Measurements from ENCODE around the gene POGLUT2.

The POGLUT2 gene

DNA sequence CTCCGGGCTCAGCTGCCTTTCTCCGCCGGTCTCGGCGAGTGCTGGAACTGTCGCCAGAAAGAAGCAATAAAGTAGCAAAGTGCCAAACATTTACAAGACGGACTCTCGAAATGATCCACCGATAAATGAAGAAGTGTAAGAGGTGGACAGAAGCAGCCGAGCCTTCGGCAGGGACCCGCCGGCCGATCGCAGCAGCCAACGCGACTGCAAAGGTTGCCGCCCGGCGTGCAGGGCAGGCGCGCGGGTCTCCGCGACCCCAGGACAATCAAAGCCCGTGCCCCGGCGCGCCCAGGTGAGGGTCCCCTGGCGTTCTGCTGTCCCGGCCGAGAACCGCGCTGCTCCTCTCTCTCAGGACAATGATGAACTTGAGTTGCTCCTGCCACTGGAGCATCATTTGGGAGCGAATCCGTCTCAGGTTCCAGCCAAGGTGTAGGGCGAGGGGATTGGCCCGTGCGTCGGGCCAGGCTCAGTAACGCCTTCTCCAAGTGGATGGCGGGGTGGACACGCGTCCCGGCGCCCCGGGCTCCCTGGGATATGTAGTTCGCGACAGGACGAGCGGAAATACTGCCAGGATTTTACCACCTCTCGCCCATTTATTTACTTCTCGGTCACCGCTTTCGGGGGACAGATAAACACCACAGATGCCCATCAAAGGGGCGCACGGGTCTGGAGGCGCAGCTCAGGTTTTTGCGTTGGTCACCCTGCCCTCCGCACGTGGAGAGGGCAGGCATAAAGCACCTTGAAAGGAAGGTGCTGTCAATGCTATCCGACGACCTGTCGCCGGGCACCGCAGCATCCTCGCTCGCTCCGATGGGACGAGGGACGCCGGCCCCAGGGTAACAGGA is at the start of gene POGLUT2, which contains the start of gene BIVM:
POGLUT2 (minus strand) TSS at position 396 of the 845 bp plus-strand sequence; CDS start at position 90, 306 bp downstream.
BIVM (plus strand) TSS at position 539 of the 845 bp plus-strand sequence. CDS start 8,149 bp downstream, outside the sequence.
- peak; percentile 98 for DNase-seq

DNA sequence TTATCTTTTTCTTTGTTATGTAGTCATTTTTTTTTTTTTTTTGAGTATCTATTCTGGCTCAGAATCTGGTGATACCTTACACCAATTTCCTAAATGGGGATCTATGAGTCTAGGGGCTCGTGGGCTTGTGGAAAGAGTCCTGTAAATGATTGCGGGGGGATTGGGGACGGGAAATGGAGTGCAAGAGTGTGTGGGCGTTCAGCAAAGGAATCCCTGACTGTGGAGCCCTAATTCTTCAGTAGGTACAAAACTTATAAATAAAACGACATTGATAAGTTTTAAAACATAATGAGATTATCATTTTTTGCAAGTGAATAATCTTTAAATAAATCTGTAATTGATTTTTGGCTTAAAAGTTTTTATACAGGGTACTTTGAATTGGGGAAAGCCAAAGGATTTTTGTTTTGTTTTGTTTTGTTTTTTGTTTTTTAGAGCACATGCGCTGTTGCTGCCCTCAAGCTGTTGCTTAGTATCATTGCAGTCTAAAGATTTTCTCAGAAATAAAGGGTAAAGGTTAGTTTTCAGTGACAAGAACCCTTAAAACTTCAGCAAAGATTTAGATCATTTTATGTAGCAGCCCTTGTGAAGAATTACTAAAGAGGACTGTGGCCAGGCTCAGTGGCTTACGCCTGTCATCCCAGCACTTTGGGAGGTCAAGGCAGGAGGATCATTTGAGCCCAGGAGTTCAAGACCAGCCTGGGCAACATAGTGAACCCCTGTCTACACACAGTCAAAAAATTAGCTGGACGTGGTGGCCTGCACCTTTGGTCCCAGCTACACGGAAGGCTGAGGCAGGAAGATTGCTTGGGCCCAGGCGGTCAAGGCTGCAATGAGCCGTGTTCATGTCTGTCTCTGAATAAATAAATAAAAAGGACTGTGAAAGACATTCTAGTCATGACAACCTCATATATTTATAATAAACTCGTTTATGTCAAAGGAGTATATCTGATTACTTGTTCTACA is 48.8 kb upstream of the POGLUT2 start:
- DNase-seq: no peak

DNA sequence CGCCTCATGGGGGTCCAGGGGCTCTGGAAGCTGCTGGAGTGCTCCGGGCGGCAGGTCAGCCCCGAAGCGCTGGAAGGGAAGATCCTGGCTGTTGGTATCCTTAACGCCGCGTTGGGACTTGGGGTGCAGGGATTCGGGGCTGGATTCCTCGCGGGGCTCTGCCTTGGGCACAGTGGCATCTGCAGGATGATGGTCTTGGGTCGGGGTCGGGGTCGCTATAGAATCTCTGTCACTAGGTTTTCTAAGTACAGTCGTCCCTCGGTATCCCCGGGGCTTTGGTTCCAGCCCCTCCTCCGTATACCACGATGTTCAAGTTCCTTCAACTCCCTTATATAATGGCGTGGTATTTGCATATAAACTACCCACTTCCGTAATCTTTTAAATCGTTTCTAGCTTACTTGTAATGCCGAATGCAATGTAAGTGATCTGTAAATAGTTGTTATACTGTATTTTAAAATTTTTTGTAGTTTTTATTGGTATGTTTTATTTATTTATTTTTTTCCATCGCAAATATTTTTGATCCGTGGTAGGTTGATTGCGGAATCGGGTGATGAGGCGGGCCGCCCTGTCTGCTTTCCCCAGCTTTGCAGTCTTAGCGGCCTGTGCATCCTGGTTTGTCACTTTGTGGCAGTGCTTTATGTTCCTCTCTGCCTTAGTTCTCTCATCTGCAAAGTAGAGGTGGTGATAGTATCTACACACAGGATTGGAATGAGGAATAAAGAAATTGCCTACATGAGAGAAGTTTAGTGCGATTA is 47.7 kb upstream of the POGLUT2 start:
- DNase-seq: no peak

DNA sequence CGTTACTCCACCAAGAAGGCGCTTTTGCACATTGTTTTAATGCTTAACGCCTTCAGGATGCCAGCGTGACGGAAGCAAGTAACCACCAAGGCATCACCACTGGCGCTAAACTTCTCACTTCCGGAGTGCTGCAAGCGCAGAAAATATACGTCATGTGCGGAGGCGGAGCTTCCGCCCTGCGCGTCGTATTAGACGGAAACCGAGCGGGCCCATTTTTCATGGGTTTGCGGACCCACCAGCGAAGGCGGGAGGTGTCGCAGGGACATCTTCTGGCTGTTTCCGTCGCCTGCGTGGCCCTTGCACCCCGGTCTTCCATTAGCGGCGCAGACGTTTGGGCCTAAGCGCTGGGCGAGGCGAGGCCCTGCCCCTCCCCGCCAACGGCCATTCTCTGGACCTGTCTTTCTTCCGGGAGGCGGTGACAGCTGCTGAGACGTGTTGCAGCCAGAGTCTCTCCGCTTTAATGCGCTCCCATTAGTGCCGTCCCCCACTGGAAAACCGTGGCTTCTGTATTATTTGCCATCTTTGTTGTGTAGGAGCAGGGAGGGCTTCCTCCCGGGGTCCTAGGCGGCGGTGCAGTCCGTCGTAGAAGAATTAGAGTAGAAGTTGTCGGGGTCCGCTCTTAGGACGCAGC is 47.0 kb upstream of the POGLUT2 start, which contains the start of gene ERCC5:
ERCC5 (plus strand) TSS at position 403 of the 631 bp plus-strand sequence. CDS start 235 bp downstream, outside the sequence.
- DNase-seq: peak; percentile 95

DNA sequence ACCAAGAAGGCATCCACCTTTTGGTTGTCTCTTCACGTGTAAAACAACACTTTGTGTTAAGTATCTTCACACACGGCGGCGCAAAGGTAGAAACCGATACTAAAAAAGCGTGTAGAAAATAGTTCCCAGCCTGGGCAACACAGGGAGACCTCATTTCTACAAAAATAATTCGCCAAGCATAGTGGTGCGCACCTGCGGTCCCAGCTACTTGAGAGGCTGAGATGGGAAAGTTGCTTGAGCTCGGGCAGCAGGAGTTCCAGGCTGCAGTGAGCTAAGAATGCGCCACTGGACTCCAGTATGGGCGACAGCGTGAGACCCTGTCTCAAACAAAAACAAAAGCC is 46.5 kb upstream of the POGLUT2 start:
- DNase-seq: no peak

DNA sequence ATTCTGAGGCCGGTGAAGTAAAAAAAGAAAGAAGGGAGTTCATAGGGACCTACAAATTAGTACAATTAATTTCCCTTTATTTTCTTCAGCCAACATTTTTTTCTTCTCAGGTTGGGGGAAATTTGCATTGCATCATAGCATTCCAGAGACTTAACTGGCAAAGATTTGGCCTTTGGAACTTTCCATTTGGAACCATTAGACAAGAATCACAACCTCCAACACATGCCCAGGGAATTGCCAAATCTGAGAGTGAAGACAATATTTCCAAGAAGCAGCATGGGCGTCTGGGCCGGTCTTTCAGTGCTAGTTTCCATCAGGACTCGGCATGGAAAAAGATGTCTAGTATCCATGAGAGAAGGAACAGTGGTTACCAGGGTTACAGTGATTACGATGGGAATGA is 40.7 kb upstream of the POGLUT2 start:
- no peak for DNase-seq

DNA sequence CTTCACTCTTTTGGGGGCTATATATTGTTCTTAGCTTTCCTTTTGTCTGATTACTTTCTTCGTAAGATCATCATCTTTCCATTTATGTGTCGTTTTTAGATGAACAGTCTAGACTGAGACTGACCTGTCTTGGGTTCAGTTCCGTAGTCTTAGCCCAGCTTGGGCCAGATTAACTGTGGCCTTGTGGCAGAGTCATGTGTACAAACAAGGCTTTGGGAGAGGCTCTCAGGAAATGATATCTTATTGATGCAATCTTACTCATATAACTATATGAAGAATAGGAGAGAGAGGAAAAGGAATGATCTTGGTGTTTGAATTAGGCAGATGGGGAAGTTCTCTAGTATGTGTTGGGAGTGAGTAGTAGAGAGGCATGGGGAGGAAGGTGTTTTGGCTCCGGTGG is 40.2 kb upstream of the POGLUT2 start:
- no peak for DNase-seq

DNA sequence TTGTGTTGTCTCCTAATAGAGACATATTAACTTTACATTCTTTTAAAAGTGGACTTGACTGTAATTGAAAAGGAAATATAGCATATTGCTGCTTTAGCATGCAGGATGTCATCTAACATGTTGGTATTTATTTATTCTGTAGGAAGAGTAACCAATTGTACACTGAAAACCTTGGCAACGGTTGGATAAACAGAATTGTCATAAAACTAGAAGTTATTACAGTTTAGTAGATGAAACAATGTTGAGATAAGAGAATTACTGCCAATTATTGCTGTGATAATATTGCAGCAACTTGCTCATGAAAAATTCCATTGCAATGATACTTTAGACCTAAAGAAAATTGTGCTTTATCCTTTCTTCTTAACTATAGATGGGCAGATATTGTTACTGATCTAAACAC is 39.5 kb upstream of the POGLUT2 start:
- DNase-seq: no peak

DNA sequence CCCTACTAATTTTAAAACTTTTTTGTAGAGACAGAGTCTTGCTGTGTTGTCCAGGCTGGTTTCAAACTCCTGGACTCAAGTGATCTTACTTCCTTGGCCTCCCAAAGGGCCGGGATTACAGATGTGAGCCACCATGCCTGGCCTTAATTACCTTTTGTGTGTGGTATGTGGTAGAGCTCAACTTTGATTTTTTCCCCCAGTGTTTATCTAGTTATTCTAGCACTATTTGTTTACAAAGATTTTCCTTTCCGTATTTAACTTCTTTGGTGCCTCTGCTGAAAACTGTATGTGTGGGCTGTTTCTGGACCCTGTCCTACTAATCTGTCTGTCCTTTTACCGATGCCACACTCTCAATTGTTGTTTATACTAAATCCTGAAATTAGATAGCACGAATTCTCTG is 37.7 kb upstream of the POGLUT2 start:
- no peak for DNase-seq

DNA sequence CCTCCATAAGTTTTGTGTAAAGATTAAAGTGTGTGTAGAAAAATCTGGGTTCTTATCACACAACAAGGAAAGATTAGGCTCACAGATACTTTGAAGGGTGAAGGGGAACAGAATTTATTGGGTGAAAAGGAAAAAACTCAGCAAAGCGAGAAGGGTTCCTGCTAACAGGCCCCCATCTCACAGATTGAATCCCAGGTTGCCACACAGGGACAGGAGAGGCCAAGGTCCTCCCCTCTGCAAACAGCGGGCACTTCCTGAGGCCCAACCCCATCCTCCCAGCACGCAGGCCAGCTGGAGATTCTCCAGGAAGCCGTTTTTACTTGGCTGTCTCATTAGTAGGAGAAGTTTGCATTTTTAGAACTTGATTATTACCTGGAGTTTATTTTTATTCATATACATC is 31.9 kb upstream of the POGLUT2 start:
- DNase-seq: no peak

DNA sequence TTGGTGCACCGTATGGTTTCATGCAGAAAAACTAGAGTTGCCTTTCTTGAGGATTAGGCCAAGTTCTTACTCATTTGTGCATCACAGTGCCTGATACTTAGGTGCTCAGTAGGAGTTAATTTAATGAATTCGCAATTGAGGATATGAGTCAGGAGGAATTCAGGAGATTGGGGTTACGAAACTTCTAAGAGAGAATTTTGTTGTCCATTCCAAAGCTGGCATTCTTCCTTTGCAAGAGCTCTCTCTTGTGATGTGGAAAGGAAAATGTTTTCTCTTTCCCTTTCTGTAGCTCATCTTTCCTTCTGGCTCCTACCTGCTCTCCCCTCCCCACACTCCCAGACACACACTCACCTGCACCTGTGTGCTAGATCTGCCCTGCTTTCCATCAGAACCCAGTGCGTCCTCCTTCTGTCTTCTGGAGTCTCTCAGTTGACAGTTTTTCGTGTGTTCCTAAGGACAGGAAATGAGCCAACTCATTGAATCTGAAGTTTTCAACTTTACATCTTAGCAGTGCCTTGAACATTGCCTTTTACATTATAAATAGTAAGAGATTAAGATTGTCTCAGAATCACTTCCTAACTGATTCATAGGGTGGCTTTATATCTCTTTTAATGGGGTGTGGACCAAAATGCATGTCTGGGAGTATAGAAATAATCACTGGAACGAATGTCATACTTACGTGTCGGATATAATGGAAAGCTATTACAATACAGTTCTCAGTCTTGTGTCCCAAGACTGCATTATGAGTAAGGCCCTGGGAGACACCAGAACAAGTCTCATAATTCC is 27.3 kb upstream of the POGLUT2 start:
- DNase-seq: no peak

DNA sequence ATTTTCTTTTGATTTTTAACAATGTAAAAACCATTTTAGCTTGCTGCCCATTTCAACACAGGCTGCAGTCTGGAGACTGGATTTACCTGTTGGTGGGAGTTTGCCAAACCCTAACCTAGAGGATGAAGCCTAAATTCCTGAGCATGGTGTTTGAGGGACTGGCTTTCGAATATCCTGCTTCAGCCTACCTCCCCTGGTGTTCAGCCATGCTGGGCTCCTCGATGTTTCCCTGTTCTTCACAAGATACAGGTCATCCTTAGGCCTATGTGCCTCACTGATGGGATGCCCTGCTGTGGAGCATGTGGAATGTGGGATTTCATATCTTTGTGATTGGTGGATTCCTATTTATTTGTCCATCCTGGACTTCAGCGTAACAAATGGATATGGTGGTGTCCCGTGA is 26.6 kb upstream of the POGLUT2 start:
- no peak for DNase-seq

DNA sequence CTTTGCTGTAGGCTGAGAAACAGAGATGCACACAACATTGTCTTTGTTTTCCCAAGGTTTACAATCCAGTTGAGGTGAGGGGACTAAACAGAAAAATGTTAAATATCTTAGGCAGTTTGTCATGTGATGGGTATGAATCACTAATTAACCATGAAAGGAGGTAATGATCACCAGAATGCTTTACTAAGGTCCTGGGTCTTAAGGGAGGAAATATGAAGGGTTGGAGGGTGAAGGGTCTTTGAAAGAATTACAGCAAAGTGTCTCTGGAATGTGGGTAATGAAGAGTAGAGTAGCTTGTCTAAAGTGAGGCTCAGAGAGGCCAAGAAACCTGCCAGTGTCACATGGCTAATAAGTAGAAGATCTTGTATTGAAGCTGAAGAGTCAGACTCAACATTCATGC is 19.1 kb upstream of the POGLUT2 start:
- DNase-seq: peak; percentile 63

DNA sequence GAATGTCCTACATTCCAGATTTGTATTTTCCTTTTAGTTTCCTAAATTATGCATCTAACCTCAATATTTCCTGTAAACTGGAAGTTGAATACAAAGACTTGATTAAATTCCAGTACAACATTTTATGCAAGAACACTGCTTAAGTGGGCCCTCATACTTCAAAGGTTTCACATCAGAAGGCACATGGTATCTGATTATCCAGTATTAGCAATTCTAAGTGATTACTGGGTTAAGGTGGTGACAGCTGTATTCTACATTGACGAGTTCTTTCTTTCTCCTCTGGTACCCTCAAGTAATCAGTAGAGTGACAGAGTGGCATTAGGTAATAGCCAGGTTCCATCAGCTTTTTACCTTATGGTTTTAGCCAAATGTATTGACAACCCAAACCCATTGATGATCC is 18.5 kb upstream of the POGLUT2 start:
- DNase-seq: no peak

DNA sequence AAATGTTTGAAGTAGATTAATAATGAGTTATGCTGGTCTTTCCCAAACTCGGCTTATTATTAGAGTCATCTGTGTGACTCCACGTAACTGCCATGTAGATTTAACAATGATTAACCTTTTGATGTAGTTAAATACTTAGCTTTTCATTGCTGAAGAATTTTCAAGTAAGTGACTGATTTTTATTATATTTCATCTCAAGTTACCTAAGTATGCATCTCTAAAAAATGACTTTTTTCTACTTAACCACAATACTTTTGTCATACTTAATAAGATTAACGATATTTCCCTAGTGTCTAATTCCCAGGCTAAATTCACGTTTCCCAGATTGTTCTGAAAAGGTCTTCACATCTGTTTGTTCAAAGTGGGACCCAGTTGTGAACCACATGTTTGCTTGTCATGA is 17.9 kb upstream of the POGLUT2 start:
- DNase-seq: no peak

DNA sequence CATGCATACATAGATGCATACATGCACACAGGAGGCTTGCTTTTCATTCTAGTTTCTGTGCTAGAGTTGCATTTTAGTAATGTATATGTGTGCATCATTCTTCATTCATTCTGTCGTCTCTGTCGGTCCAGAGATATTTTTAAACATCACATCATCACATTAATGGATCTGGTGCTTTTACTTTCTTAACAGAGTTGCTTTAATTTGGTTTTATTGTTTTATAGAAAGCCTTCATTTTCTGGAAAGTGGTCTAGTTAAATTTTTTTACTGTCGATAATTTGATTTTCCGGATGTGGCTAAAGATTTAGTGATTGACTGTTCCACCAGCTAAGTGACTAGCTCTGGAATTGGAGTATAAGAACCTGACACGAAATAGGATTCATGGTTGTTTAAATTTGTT is 17.0 kb upstream of the POGLUT2 start:
- DNase-seq: no peak

DNA sequence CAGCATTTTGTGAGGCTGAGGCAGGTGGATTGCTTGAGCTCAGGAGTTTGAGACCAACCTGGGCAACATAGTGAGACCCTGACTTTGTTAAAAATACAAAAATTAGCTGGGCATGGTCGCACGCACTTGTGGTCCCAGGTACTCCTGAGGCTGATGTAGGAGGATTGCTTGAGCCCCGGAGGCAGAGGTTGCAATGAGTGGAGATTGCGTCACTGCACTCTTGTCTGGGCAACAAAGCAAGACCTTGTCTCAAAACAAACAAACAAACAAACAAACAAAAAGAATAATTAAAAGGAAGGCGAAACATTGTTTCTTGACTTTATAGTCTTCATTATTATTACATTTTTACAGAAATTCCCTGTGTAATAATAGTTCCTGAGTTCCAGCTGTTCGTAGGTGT is 16.0 kb upstream of the POGLUT2 start:
- no peak for DNase-seq

DNA sequence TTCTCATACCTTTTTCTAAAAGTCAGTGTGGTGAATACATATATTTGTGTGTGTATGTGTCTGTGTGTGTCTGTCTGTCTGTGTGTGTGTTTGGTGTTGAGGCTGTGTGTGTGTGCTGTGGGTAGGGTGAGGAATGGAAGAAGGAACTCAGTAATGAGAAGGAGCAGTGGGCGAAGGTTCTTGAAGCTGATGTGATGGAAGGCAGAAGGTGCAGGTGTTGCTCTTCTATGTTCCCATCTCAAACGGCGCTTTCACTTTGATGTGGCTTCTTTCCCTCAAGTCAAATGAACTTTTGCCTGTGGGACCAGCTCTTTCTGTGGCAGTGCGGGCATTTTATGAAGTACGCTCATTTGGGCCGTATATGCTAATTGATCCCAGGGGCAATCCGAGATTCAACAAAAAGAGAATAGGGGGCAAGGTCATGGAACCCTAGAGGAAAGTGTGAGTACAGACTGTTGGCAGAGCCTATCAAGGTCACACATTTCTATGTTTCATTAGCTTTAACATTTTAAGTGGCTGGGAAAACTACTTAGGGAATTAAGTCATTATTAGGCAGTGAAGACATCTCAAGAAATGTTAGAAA is 15.3 kb upstream of the POGLUT2 start:
- no peak for DNase-seq

DNA sequence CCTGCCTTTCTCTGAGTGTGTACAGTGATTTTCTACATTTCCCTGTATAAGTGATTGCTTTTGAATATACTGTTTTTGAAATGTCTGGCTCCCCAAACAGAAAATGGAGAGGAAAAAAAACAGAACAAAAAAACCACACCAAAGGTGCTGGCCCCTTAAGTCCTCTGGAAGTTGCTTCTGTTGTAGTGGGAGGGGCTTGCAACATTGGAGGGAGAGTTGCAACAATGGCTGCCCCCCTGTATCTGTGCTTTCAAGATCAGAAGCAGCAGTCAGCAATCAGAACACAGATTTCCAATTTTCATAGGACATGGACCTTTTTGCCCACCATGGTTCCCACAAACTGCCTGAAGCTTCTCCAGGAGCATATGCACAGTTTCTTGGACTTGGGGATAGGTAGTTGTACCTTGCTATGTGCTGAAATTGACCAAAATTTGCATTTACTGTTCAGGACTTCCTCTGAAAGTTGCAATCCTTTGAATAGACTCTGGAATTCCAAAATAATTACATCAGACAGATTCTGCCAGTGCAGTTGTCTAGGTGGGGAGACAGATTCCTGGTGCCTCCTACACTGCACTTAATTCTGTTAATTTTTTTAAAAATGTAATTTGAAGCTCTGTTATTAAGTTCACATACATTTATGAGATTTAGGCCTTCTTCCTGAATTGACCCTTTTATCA is 14.0 kb upstream of the POGLUT2 start:
- DNase-seq: no peak

DNA sequence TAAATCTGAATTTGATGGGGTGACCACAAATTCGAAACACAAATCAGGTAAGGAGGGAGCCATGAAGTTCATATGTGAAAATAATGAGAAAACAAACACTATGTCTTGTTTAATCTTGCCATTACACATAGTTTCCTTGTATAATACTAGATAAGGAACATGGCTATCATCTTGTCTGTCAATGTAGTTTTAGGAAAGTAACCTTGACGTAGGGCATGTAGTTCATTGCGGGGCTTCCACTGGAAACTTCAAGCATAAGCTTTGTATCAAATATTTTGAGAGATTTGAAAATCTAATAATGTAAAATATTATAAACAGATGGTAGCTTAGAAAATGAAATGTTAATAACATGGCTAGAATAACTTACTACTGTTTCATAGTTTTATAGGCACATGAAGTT is 8.9 kb upstream of the POGLUT2 start:
- DNase-seq: no peak

DNA sequence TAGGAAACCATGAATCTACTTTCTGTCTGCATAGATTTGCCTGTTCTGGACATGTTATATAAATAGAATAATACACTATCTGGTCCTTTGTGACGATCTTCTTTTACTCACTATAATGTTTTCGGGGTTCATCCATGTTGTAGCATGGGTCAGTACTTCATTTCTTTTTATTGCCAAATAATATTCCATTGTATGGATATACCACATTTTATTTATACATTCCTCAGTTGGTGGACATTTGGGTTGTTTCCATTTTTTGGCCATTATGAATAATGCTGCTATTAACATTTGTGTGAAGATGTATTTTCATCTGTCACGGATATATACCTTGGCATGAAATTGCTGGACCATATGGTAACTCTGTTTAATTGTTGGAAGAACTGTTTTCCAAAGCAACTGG is 6.9 kb upstream of the POGLUT2 start:
- no peak for DNase-seq
